GM21576 (cell line): ENCODE measurements around the gene SERPINB1.

Source experiments
- ATAC-seq: cut with Tn5 transposase; IDR thresholded peaks from one replicate; pipeline ENCODE4 v1.9.1; 2021; ENCODE audit warnings: mild to moderate bottlenecking, moderate library complexity; ENCODE audit not compliant: unreplicated experiment

Gene SERPINB1

GRCh38 chr6:2795162-2795561, 46.5 kb downstream of the SERPINB1 start:
- ATAC-seq = no peak

- ATAC-seq = no peak
Observed at GRCh38 chr6:2794171-2794730, 47.4 kb downstream of the SERPINB1 start.

- no peak for ATAC-seq
Observed at GRCh38 chr6:2793534-2794151, 48.0 kb downstream of the SERPINB1 start.

GRCh38 chr6:2792330-2793110, 49.1 kb downstream of the SERPINB1 start:
- ATAC-seq = no peak

- ATAC-seq = no peak
Observed at GRCh38 chr6:2791450-2791974, 50.2 kb downstream of the SERPINB1 start.

- peak; percentile 71 for ATAC-seq
Observed at GRCh38 chr6:2790588-2791449, 50.8 kb downstream of the SERPINB1 start.

- no peak for ATAC-seq
Observed at GRCh38 chr6:2786269-2786668, 55.4 kb downstream of the SERPINB1 start.

GRCh38 chr6:2784930-2785329, 56.7 kb downstream of the SERPINB1 start:
- no peak for ATAC-seq

- no peak for ATAC-seq
Observed at GRCh38 chr6:2784061-2784460, 57.6 kb downstream of the SERPINB1 start.

- no peak for ATAC-seq
Observed at GRCh38 chr6:2783188-2783963, 58.3 kb downstream of the SERPINB1 start.

GRCh38 chr6:2782825-2783187, 58.9 kb downstream of the SERPINB1 start:
- ATAC-seq = no peak

GRCh38 chr6:2782356-2782708, 59.3 kb downstream of the SERPINB1 start:
- no peak for ATAC-seq
